Activated gamma-delta T cell treated with anti-CD3 and anti-CD28 coated beads, Interleukin-2, amount 50 U/mL, for 16 hours (primary cell): Measurements from ENCODE around the gene LHX8.
"Not testable (repeated sequence)": the region's sequence is repeated elsewhere in the genome, so short reads cannot be mapped to it uniquely, and the experiment has no call there.

Experiments
- DNase-seq: peaks from one replicate; pipeline ENCODE4 v3.0.0-alpha.2; 2020; ENCODE audit warnings: low read depth

The LHX8 gene

DNA sequence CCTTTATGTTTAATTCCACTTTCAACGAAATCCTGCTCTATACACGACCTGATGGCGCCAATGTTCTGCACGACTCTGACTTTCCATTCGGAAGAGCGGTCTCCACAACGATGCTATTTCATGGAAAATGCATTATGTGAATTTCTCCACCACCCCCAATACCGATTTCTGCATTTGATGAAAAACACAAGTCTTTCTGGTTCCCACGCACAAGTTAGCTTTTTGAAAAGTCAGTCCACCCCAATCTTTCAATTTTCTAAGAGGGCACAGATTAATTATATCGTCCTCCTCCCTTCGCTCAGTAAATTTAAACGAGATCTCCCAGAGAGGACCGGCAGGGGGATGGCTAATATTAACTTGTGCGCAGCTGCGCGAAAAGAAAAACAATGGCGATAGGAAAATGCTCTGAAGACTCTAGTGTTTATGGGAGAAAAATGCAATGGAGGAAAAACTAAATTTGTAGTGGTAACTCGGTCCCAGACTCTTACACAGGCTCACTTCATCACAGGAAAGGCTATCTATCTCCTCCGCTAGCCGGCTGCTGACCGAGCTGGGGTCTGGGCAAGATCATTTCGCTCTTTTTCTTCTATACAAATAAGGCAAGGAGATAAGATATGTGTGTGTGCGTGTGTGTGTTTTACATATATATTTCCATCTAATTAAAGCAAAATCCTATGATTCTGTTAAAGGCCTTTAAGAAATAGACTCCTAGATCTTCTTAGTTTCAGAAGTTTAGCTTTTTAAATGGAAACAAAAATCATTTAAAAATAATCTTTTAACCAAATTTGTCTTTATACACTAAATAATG lies 1.2 kb upstream of the LHX8 start:
- no peak for DNase-seq

DNA sequence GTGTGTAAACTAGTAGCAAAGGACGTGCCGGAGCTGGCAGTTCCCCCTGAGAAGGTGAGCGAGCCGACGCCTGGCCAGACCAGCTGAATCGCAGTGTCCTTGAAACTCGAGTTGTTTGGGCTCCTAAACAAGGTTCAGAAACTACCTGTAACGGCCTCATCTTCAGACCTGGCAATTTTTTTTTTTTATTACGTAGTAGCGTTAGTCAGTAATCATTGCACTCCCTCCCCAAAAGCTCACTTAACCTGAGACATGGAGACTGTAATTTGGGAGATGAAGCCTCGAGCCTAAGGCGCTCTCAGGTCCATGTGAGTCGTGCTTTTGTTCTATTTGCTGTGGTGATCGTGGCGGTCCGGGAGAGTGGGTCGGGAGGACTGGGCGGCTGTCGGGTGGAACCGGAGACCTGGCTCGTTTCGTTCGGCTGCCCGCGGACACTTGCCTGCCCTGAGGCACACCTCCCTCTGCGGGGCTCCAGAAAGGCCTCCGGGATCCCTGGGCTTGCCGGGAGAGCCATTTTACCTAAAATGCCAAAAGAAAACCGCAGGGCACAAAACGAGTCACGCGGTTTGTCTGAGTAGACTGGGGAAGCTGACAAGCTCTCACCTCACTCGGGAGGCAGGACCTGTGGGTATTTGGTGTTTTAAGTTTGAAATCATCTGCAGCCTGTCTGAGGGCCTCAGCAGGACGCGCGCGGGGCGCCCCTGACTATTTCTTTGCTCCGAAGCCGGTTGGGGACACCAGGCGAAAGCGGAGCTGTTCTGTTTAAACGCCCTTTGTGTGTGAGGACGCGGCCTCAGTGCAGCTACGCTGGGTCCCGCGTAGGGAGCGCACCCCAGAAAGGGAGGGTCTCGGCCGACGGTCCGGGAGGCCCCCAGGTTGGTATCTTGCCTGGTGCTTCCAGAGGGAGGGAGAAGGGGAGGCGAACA lies 722 bp downstream of the LHX8 start:
- no peak for DNase-seq

DNA sequence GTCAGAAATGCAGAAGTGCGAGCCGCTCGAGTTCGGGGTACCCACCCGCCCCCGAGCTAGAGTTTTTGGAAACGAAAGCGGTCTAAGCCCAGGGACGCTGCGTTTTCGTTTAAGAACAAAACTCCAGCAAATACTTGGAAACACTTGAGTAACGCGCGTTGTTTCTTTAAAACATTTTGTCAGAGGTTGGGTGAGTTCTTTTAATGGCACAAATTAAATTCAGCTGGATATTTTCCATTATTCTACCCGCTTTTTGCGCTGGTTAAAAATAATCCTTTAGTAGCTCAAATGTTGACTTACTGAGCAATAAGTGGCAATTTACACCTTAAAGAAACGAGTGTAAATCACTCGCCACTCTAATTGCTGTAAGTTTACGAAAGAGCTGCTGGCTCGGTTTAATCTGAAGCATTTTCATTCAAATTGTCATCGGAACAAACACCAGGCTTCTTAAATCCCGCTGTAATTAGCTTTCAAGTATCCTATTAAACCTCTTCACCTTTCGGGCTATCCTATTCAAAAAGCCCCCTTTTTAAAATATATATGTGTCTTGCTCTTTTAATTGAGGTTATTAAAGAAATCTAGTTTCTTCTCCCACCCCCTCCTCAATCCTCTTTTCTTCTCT lies 1.5 kb downstream of the LHX8 start:
- no peak for DNase-seq

DNA sequence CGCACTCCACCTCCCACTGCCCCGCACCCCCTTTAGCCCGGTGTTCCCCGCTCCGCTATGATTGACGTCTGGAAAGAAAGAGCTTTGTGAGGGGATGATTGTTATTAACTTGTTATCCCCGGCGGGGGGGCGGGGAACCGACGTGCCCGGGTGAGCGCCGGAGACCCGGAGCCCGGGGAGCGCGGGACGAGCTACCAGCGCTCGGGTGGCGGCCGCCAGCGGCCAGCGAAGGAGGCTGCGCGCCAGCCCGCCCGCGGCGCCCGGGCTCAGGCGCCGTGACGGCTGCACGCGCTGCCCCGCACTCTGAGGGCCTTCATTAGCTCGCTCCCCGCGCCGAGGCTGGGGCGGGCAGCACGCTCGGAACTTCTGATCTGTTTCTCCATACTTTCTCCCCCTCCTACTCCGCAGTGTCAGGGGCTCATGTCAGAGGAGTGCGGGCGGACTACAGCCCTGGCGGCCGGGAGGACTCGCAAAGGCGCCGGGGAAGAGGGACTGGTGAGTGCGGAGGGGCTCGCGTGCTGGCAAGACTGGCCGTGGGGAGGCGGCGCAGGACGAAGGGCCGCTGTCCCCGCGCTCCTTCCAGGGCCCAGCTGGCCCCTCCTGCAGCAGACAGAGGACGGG lies 2.1 kb downstream of the LHX8 start:
- DNase-seq: no peak

DNA sequence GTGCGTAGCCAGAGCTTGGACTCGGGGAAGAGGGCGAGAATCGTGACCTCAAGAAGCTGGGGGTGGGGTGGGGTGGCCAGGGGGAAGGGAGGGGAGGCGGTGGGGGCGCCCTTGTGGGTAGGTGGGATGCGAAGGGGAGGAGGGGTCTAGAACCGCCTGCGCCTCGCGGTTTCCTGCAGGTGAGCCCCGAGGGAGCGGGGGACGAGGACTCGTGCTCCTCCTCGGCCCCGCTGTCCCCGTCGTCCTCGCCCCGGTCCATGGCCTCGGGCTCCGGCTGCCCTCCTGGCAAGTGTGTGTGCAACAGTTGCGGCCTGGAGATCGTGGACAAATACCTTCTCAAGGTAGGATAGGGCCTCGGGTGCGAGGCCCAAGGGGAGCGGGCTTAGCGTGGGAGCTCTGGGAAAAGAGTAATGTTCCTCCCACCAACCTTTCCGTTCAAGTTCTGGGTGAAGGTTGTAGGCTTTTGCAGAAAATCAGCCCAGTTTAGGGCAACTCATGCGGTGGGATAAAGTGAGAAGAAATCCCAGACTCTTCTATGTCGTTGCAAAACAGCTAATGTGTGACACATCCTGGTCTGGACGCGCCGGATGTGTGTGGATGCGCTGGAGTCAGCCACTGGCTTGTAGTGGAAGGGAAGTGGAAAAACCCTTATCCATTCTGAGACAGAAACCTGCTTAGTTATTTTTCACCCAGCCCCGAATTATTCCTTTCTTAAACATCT lies 2.9 kb downstream of the LHX8 start:
- DNase-seq: no peak

DNA sequence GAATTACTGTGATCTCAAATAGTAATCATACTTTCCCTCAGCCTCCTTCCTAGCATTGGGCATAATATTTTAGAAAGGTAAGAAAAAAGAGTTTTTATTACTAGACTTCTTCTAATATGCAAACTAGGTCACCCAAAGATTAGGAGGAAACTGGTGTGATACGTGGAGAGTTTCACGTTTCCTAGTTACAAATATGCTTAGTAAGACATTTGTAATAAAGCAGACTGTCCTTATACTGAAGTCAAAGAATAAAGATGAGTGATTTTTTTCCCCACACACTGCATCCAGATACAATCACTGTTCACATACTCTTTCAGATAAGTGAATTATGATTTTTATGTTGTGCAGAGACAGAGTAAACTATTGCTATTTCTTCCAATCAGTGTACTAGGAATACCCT lies 17.9 kb downstream of the LHX8 start:
- DNase-seq: no peak

DNA sequence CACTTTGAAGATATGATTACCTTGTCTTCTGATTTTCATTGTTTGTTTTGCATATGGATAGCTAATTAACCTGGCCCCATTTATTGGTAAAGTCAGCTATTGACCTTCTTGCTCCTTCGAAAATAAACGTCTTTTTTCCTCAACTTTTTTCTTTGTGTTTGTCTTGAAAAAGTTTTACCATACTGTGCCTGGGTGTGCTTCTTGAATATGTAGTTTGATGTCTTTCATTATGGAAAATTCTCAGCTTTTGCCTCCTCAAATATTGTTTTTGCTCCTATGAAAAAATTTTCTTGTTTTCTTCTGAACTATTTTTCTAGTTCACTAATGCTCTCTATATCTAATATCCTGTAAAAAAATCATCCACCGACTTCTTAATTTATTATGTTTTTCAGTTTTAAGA lies 25.0 kb downstream of the LHX8 start:
- no peak for DNase-seq

DNA sequence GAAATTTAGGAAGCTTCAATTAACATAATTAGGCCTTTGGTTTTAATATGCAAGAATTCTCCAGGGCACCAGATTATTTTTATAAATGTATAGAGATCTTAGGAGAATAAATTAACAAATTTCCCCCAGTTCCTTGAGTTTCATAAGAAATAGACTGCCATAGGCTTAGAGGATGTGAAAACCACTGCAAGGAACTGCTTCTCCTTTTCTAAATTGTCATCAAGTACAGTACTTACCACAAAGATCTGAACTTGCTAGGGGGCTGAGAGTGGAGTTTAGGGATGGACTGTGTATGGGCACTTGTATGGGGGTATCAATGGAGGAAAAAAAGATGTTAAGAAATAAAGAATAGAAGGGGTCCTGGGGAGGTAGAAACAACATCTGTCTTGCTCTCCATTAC lies 31.1 kb downstream of the LHX8 start:
- no peak for DNase-seq

DNA sequence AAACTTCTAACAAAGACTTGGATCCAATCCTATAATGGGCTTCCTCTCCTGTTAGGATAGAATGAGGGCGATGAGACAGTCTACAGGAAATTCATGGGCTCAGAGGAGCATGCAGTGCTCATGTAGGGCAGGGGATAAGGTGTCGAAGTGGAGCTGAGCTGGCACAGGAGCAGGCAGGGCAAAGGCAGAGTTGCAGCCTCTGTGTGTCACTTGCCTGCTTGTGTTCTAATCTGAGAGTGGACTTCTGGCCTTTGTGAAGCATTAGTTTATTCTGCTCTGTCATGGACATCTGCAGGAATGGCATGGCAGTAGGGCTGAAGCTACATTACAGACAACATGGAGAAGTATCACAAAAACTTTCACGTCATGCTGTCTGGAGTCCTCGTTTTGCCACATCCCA lies 32.6 kb downstream of the LHX8 start:
- DNase-seq: no peak

DNA sequence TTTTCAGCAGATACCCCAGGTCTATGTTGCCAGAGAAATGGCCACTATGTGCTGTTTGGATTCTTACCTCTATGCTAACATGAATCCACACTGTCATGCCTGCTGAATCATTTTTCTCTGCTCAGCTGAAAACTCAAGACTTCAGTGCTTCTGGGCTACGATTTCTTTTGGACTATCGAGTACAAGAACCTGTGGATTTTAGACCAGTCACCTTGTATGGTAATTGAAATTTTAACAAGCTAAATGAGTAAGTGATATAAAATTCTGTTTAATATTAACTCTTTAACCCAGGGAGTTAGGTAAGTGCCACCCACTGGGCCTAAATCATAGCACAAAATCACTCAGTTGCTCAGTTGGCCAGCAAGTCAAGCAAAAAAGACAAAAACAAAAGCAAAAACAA lies 35.8 kb downstream of the LHX8 start:
- no peak for DNase-seq

DNA sequence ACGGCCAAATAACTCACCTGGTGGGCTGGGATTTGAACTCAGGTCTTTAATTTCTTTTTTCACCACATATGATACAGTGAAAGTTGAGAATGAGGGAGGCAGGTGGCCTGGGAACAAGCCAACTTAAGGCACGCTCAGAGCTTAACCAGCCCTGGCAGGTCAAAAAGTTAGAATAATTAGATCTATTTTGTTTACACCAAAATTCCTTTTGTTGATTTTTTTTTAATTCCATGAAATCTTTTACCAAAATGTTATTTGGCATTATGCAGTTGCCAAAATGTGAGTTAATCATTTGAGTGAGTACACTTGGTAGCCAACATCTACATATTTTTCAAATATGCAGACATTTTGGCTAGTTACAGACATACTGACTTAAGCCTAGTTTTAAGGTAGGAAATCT lies 36.8 kb downstream of the LHX8 start:
- DNase-seq: no peak

DNA sequence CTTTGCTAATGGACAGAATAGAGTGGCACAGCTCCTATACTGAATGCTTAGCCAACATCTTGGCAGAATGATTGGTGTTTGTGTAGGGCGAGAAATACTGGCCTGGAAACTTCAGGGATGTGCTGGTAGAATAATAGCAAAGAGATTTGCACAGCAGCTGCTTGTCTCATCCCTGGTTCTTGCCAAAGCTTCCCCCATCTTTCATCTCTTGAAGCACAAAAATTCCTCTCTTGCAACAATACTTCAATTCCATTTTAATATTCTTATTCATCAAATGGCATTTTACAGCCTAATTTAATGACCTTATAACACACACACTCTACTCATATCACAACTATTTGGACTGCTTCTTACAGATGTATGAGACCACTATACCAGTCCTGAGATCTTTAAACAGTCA lies 37.7 kb downstream of the LHX8 start:
- no peak for DNase-seq

DNA sequence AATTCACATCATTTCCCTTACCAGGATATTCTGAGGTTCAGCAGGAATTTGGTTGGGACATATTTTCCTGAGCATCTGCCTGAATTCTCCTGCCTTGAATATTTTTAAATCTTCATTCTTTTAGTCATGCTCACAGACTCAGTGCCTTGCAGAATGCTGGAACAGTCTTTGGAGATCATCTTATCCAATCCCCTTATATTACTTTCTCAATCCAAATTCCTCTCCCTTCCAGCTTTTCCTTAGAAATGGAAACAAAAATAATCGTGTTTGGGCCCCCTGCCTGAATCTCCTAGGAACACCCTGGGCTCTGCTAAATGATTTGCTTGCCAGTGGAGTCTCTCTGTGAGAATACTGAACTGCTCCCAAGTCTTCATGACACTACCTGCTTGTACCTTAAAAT lies 38.4 kb downstream of the LHX8 start:
- DNase-seq: no peak

DNA sequence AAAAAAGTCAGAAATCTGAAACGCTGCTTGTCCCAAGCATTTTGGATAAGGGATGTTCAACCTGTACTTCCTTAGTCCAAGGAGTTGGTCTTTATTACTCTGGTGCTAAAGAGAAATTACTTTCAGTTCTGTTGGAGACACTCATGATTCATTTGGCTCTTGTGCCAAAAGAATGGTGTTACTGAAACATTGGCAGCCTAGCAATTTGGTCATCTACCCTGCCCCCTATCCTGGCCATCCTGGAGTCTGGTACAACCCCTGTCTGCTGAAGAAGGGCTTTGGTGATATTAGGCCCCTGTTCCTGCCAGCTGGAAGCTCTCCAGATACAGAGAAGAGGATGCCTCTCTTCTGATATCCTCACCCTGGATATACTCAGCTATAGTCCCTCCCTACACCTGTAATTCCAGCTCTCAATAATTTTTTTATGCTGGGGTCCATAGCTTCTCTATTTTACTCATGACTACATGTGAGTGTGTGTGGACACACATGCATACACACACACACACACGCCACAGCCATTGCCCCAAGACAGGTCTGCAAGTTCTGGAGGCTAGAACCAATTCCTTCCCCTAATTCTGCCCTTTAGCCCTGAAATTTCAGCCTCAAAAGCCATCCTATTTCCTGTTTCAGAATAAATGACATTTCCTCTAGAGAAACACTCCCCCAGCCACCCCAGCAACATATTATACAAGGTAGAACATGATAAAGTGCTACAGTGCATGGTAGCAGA lies 40.0 kb downstream of the LHX8 start:
- DNase-seq: no peak

DNA sequence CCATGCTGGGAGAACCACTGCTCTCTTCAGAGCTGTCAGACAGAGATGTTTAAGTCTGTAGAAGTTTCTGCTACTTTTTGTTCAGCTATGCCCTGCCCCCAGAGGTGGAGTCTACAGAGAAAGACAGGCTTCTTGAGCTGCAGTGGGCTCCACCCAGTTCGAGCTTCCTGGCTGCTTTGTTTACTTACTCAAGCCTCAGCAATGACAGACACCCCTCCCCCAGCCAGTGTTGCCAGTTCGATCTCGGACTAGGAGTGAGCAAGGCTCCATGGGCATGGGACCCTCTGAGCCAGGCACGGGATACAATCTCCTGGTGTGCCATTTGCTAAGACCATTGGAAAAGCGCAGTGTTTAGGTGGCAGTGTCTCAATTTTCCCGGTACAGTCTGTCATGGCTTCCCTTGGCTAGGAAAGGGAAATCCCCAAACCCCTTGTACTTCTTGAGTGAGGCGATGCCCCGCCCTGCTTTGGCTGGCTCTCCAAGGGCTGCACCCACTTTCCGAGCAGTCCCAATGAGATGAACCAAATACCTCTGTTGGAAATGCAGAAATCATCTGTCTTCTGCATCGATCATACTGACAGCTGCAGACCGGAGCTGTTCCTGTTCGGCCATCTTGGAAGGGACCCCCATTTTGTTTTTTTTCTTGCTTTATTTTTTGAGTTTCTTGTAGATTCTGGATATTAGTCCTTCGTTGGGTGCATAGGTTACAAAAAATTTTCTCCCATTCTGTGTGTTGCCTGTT lies 47.2 kb downstream of the LHX8 start:
- not testable (repeated sequence) for DNase-seq

DNA sequence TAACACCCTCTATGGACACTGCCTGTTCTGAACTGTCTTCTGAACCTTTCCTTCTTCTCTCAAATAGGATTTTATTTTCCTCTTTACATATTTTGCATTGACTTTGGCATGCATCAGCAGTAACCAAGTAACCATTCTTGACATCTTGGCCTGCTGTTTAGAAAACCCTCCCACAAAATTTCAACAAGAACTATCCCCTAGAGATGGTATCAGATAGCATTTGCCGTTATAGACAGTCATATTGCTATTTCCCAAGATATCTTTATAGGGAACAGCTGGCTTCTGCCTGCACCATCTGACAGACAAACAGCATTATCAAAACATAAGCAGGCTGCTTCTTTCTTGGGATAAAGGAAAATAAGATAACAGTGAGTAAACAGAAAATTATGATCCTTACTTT lies 54.7 kb downstream of the LHX8 start:
- no peak for DNase-seq

DNA sequence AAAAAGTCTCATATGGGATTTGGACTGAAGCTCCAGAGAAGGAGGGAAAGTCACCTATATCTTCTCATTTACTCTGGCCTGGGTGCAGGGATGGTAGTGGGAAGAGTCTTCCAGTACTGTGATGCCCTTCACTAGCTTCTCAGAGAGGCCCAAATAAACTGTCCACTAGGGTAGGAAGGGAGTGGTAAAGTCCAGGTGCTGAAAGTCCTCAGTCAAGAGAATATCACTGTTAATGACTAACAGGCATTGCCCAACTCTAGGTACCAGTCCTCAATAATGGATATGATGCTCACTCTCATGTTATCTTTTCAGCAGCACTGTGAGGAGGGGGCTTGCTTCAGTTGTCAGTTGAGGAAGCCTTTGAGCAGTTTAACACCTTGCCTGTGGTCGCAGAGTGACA lies 64.0 kb downstream of the LHX8 start:
- DNase-seq: no peak

DNA sequence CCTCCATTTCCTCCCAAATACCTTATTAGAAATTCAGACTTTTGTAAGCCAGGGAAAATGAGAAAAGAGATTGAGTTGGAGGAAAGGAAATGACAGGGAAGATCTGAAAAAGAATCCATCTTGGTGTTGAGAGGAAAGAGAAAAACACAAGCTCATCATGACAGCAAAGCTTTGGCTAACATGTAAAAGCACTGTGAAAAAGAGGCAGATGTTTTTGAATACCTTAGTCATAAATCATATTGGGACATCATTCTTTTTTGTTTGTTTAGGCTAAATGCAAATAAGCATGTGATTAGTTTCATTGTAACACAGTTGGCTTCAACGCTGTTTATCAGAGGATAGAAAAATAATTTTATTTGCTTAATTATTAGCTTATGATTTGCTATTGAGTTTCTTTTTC lies 64.6 kb downstream of the LHX8 start:
- no peak for DNase-seq

DNA sequence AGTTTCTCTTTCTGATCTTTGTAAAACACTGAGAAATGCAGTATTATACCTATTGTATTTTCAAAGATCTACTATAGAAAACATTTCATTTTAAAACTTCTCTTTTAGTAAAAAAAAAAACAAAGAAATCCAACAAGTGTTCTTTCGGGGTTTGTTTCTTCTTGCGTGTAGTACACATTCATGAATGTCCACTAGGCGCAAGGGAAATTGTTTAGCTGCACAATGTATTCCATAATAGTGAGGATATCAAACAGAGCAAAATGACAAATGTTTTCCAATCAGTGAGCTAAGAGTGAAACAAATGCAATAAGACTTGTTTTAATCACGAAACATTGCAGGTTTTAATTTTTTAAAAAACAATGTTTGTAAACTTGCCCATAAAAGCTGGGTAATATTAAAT lies 68.6 kb downstream of the LHX8 start:
- DNase-seq: no peak
